HG02981 (cell line): ENCODE results near the gene SMKR1.
"Not testable (repeated sequence)": the region's sequence is repeated elsewhere in the genome, so short reads cannot be mapped to it uniquely, and the experiment has no call there.

Source experiments
- ATAC-seq: cut with Tn5 transposase; IDR thresholded peaks from one replicate; pipeline ENCODE4 v1.9.1; 2021; ENCODE audit warnings: mild to moderate bottlenecking, moderate library complexity; ENCODE audit not compliant: unreplicated experiment

Gene SMKR1

DNA sequence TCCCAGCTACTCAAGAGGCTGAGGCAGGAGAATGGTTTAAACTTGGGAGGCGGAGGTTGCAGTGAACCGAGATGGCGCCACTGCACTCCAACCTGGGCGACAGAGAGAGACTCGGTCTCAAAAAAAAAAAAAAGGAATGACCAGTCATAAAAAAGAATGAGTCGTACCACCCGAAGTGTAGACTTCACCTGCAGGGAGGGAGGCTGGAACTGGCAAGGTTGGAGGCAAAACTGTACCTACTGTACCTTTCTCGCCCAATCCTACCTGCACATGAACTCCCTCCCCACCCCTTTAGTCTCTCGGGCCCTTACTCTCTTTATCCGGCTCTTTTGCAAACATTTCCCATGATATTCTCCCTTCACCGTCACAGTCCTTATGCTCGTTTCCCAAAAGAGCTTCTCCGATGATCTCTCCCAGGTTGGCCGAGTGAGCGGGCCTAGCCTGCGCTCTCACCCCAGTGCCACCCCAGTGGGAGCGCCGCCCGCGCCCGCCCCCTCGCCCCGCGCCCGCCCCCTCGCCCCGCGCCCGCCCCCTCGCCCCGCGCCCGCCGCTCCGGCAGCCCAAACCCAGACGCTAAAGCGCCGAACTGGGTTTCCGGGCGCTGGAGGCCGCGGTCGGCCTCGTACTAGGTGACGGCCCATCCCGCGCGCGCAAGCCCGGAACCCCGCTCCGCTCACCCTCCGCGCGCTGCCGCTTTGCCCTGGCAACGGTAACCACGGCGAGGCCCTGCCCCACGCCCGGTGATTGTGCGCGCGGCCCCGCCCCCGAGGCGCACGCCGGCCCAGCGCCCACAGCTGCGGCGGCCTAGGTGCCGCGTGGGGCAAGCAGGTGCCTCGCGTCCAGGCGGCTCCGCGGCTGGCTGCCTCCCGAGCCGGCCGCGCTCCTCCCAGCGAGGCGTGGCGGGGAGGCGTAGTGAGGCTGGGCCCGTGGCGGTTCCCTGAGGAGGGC, at the start of gene SMKR1:
TSS of gene SMKR1 (plus strand) at position 772 of the 948 bp plus-strand sequence. CDS start 294 bp downstream, outside the sequence.
- peak; percentile 95 for ATAC-seq

- no peak for ATAC-seq
Observed at GRCh38 chr7:129452589-129453231, 49.6 kb upstream of the SMKR1 start.

- ATAC-seq, result no peak
Observed at GRCh38 chr7:129453510-129454248, 48.7 kb upstream of the SMKR1 start.

GRCh38 chr7:129454249-129454551, 48.1 kb upstream of the SMKR1 start:
- ATAC-seq, result no peak

DNA sequence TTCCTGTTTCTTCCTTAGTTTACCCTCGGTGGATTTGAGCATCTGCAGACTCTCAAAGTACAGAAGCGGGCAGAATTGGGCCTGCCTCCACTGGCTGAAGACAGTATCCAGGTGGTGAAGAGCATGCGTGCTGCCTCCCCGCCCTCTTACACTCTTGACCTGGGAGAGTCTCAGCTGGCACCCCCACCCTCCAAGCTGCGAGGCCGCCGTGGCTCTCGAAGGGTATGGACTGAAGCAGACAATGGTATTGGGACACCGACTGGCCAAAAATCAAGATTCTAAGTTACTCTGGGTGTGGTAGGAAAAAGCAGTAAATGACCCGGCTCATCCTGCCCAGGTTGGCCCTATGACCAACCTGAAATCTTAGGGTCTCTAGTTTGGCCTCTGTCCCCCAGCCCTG, 45.9 kb upstream of the SMKR1 start:
- ATAC-seq, result no peak

DNA sequence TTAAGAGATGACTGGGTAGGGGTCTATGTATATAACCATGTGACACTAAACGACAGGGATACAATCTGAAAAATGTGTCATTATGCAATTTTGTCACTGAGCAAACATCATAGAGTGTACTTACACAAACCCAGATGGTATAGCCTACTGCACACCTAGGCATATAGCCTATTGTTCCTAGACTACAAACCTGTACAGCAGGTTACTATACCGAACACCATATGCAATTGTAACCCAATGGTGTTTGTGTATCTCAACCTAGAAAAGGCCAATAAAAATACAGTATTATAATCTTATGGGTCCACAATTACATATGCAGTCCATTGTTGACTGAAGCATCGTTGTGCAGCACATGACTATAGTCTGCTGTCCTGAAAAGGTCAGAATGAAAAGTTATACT, 45.2 kb upstream of the SMKR1 start:
- ATAC-seq, result no peak

- ATAC-seq, result no peak
Observed at GRCh38 chr7:129458171-129458570, 44.2 kb upstream of the SMKR1 start.

- ATAC-seq, result no peak
Observed at GRCh38 chr7:129461809-129462208, 40.5 kb upstream of the SMKR1 start.

- ATAC-seq, result no peak
Observed at GRCh38 chr7:129462420-129462819, 39.9 kb upstream of the SMKR1 start.

DNA sequence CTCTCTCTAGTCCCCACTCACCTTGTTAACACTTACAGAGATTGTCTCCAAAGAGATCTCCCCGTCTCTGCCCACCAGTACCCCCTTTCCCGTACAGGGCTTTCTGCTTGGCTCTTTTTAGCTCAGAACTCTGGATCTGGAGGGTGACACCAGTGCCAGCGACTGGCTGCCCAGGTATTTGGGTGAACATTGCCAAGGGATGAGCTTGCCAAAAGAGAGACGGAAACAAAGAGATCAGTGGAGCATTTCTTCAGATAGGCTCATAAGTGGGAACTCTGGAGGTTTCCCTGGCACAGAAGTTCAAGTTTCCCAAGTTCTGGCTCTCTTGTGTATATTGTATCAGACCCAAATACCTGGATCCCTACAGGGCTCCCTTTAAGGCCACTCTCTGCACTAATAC, 38.1 kb upstream of the SMKR1 start:
- ATAC-seq, result no peak

DNA sequence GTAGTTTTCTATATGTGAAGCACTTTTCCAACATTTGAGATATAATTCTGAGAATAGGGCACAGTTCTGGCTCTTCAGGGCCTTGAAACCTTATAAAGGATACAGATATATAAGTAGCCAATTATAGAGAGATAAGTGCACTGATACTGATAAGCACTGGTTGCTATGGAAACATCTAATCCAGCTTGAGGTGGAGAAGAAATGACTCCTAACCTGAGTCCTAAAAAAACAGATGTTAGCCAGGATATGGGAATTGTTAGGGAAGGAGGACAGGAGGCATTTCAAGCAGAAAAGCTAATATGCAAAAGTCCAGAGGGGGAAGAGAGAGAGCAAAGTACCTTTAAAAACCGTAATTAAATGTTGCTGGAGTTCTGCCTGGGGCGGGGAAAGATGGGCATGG, 37.3 kb upstream of the SMKR1 start:
- ATAC-seq, result no peak

DNA sequence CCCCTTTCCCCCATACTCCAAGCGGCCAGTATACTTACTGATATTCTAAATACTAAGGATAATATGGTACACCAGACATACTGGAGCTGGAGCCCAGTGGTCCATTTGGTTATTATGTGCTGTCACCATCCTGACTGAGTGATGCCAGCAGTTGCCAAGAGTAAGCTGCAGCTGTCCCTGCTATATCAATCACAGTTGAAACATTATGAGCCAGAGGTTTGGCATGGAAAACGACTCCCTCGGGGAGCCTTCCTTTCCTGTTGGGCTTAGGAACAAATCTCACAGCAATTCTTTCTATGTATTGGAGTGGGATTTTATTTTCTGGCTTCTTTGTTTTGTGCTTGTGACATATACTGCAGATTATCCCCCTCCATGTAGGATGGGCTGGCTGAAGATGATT, 35.5 kb upstream of the SMKR1 start:
- no peak for ATAC-seq

GRCh38 chr7:129468087-129468486, 34.2 kb upstream of the SMKR1 start:
- no peak for ATAC-seq

DNA sequence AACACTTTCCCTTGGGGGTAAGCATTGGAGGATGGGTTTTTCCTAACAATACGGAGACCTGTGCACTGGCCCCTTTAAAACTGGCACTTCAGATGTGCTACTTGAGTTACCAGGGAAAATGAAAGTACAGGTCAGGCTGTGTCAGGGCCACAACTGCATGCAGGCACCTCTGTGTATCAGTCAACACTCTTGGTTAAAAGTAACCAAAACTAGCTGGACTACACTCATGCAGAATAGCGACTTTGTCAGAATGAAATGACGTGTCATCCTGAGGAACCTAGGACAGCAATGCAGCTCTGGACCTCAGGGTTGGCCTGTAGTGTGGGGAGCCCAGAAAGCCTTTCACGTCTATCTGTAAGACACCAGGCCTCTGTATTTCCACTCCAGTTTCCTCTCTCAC, 33.8 kb upstream of the SMKR1 start:
- no peak for ATAC-seq

- ATAC-seq, result no peak
Observed at GRCh38 chr7:129469930-129470329, 32.4 kb upstream of the SMKR1 start.

GRCh38 chr7:129470411-129470810, 31.9 kb upstream of the SMKR1 start:
- no peak for ATAC-seq

- no peak for ATAC-seq
Observed at GRCh38 chr7:129471402-129471827, 30.9 kb upstream of the SMKR1 start.

- not testable (repeated sequence) for ATAC-seq
Observed at GRCh38 chr7:129475931-129476330, 26.4 kb upstream of the SMKR1 start.

DNA sequence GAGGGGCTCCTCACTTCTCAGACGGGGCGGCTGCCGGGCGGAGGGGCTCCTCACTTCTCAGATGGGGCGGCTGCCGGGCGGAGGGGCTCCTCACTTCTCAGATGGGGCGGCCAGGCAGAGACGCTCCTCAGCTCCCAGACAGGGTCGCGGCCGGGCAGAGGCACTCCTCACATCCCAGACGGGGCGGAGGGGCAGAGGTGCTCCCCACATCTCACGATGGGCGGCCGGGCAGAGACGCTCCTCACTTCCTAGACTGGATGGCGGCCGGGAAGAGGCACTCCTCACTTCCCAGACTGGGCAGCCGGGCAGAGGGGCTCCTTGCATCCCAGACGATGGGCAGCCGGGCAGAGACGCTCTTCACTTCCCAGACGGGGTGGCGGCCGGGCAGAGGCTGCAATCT, 25.9 kb upstream of the SMKR1 start:
- not testable (repeated sequence) for ATAC-seq

DNA sequence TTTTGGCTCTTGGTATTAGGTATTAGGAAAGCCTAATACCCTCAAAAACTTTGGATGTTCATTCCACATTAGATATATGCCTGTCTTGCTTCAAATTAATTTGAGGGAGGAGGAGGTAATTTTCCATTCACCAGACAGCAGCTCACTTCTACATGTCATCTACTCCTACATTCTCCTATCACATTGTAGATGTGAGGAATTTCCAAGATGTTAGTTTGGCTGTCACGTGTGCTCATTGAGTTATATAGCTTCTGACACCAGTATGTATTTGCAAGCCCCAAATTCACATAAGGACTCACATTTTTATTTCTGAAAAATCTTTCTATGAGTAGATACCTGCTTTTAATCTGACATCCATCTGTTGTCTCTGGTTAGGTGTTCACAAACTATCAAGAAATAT, 22.5 kb upstream of the SMKR1 start:
- ATAC-seq, result no peak

GRCh38 chr7:129480674-129481363, 21.5 kb upstream of the SMKR1 start:
- ATAC-seq, result no peak
